Endodermal cell (in vitro differentiated cells): Measurements from ENCODE around the gene USP25. TPM values are rescaled to one million over a fixed set of nuclear protein-coding genes. Genes with fewer than 3 reads are reported as not detected.

ENCODE experiments used
- DNase-seq: peaks from one replicate; pipeline ENCODE4 v3.0.0-alpha.2; 2017
- H3K27ac ChIP-seq: 2 replicates; pipeline ENCODE4 v1.5.1; 2013; ENCODE audit warnings: mild to moderate bottlenecking, low read depth, low read length, moderate library complexity
- H3K27me3 ChIP-seq: 2 replicates; pipeline ENCODE4 v1.6.1; 2013; ENCODE audit warnings: mild to moderate bottlenecking, low read length, moderate library complexity; ENCODE audit not compliant: insufficient read depth, control insufficient read depth, poor library complexity, severe bottlenecking
- H3K36me3 ChIP-seq: 2 replicates; pipeline ENCODE4 v1.7.0; 2013; ENCODE audit warnings: mild to moderate bottlenecking, low read length, moderate library complexity; ENCODE audit not compliant: control insufficient read depth, insufficient read depth
- H3K4me1 ChIP-seq: one replicate; pipeline ENCODE4 v1.7.0; 2013; ENCODE audit warnings: low read length; ENCODE audit not compliant: control insufficient read depth, insufficient read depth
- H3K4me3 ChIP-seq: 2 replicates; pipeline ENCODE4 v1.5.1; 2013; ENCODE audit warnings: mild to moderate bottlenecking, low read length, moderate library complexity
- H3K9ac ChIP-seq: 2 replicates; pipeline ENCODE4 v1.6.1; 2013; ENCODE audit warnings: mild to moderate bottlenecking, low read length, moderate library complexity; ENCODE audit not compliant: poor library complexity, severe bottlenecking; ENCODE audit errors: extremely low read depth
- H3K9me3 ChIP-seq: 2 replicates; pipeline ENCODE4 v1.6.1; 2013; ENCODE audit warnings: mild to moderate bottlenecking, low read length, moderate library complexity; ENCODE audit not compliant: control insufficient read depth
- H3K27ac Mint-ChIP-seq: 2 replicates; pipeline ENCODE4 v1.8.0; 2020; ENCODE audit warnings: mixed read lengths
- H3K27me3 Mint-ChIP-seq: 2 replicates; pipeline ENCODE4 v1.8.0; 2021; ENCODE audit warnings: mild to moderate bottlenecking, mixed read lengths; ENCODE audit not compliant: insufficient read depth
- H3K36me3 Mint-ChIP-seq: 2 replicates; pipeline ENCODE4 v1.8.0; 2020; ENCODE audit warnings: low read depth, mixed read lengths
- H3K4me1 Mint-ChIP-seq: 2 replicates; pipeline ENCODE4 v1.8.0; 2020; ENCODE audit warnings: mixed read lengths
- H3K4me3 Mint-ChIP-seq: 2 replicates; pipeline ENCODE4 v1.8.0; 2020; ENCODE audit warnings: mild to moderate bottlenecking, moderate library complexity, mixed read lengths
- H3K9me3 Mint-ChIP-seq: 2 replicates; pipeline ENCODE4 v1.8.0; 2020; ENCODE audit warnings: mild to moderate bottlenecking, mixed read lengths
- WGBS, 2 experiments: methylation state at CpG; one replicate each; pipeline versions ENCODE4 v1.1.5 to v1.1.7; 2013; ENCODE audit warnings: missing lambda C conversion rate in 2 of 2, mixed read lengths in 1 of 2; ENCODE audit not compliant: insufficient coverage in 1 of 2, insufficient read length in 1 of 2; 5-methylcytosine and 5-hydroxymethylcytosine counted together
- total RNA-seq, 2 donors: library from RNA; stranded (reverse); fragmentation: NEBNext Ultra II Directional in 1 of 2; extraction: Animal tissue kit (Norgen Biotek cat#: 25700) in 1 of 2; gene quantifications; 2 replicates in 1 of 2; 3 replicates in 1 of 2; pipeline ENCODE4 v1.2.1, GENCODE V29; 2021
- TF ChIP-seq, protein P1 (sequence below): fragments of 200-600 bp; sonication (generic); conservative IDR thresholded peaks from 2 replicates; pipeline ENCODE4 v1.5.0; 2021; ENCODE audit warnings: antibody characterized with exemption, mild to moderate bottlenecking

USP25 gene
- total RNA-seq, 2 donors from 2014 or later: 31.4 to 34.9 TPM

GRCh38 chr21:15853126-15853525 lies 123.3 kb downstream of the USP25 start:
- Mint-ChIP-seq H3K27ac (no peak overlapping the region), H3K27me3 (no peaks in the 10 kb centered on the region), H3K9me3 (no peaks in the 10 kb centered on the region), H3K36me3 (peaks cover 20% of the 10 kb centered on the region), H3K4me1 (peaks cover 6% of the 10 kb centered on the region), H3K4me3 (no peak overlapping the region)
- Histone ChIP-seq H3K4me3 (no peak overlapping the region), H3K4me1 (no peaks in the 10 kb centered on the region), H3K36me3 (peaks cover 13% of the 10 kb centered on the region), H3K27me3 (no peaks in the 10 kb centered on the region), H3K9me3 (no peaks in the 10 kb centered on the region), H3K9ac (no peak overlapping the region), H3K27ac (no peak overlapping the region)
- WGBS, 2 experiments: 94 to 100% methylated on average over 3 of the region's 3 CpGs
- TF ChIP-seq, protein P1, sequence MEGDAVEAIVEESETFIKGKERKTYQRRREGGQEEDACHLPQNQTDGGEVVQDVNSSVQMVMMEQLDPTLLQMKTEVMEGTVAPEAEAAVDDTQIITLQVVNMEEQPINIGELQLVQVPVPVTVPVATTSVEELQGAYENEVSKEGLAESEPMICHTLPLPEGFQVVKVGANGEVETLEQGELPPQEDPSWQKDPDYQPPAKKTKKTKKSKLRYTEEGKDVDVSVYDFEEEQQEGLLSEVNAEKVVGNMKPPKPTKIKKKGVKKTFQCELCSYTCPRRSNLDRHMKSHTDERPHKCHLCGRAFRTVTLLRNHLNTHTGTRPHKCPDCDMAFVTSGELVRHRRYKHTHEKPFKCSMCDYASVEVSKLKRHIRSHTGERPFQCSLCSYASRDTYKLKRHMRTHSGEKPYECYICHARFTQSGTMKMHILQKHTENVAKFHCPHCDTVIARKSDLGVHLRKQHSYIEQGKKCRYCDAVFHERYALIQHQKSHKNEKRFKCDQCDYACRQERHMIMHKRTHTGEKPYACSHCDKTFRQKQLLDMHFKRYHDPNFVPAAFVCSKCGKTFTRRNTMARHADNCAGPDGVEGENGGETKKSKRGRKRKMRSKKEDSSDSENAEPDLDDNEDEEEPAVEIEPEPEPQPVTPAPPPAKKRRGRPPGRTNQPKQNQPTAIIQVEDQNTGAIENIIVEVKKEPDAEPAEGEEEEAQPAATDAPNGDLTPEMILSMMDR: no peak
- no peak for DNase-seq

DNA sequence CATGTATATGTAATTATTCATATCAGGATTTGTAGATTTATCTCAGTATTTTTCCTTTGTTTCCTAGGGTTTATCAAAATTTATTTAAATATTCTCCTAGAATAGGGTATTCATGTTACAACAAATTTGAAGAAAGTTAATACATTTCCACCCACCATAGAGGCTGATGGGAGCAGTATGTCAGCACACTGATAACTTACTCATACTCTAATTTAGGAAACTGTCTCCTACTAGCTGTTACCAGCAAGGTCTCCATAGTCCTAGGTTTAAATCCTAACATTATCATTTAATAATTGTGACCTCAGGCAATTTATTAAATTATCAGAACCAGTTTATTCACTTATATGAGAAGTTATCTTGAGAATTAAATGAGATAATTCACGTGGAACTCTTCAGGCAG lies 127.0 kb downstream of the USP25 start:
- H3K9me3 ChIP-seq: no peaks in the 10 kb centered on the region
- Mint-ChIP-seq H3K9me3 (no peaks in the 10 kb centered on the region), H3K4me1 (no peaks in the 10 kb centered on the region), H3K36me3 (peaks cover 22% of the 10 kb centered on the region), H3K4me3 (no peak overlapping the region), H3K27ac (no peak overlapping the region), H3K27me3 (no peaks in the 10 kb centered on the region)
- TF ChIP-seq, protein P1: no peak
- peaks cover 11% of the 10 kb centered on the region for H3K36me3 ChIP-seq
- no peak overlapping the region for H3K27ac ChIP-seq
- DNase-seq: no peak
- no peak overlapping the region for H3K9ac ChIP-seq
- WGBS, 2 experiments: 88% methylated on average over 1 of the region's 1 CpG; no CpG with 5 or more reads in 1 of the 2 experiments
- H3K4me3 ChIP-seq: no peak overlapping the region
- no peaks in the 10 kb centered on the region for H3K4me1 ChIP-seq
- H3K27me3 ChIP-seq: no peaks in the 10 kb centered on the region

DNA sequence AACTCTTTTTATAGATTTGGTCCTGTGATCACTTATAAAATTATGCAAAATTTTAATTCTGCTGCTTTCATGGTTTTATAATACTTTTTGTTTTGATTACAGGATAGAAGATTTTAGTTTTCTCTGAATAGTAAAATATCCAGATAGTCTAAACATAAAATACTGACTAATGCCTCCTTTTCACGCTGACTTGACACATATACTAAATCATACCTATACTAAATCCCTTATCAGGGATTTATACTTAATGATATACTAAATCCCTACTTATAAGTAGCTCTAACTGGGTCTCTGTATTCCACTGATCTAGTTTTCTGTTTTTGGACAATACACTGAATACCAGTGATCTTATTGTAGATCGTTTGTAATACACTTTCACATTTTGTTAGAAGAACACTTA lies 128.0 kb downstream of the USP25 start:
- Histone ChIP-seq H3K9ac (no peak overlapping the region), H3K4me3 (no peak overlapping the region), H3K36me3 (peaks cover 10% of the 10 kb centered on the region), H3K9me3 (no peaks in the 10 kb centered on the region), H3K27me3 (no peaks in the 10 kb centered on the region), H3K4me1 (no peaks in the 10 kb centered on the region), H3K27ac (no peak overlapping the region)
- TF ChIP-seq, protein P1: no peak
- Mint-ChIP-seq H3K27ac (no peak overlapping the region), H3K36me3 (peaks cover 22% of the 10 kb centered on the region), H3K27me3 (no peaks in the 10 kb centered on the region), H3K9me3 (no peaks in the 10 kb centered on the region), H3K4me3 (no peak overlapping the region), H3K4me1 (no peaks in the 10 kb centered on the region)
- 88% methylated on average over 2 of the region's 2 CpGs; no CpG with 5 or more reads in 1 of the 2 experiments for WGBS, 2 experiments
- DNase-seq: no peak
